K562 (cell line): Measurements from ENCODE around the gene ARHGEF18. TPM values are rescaled to one million over a fixed set of nuclear protein-coding genes. Genes with fewer than 3 reads are reported as not detected.

Source experiments
- ATAC-seq: fragments of 200-7000 bp; cut with Tn5 transposase; 3 replicates; pipeline ENCODE4 v1.9.1; 2020; ENCODE audit warnings: moderate library complexity
- BruUV-seq: library from RNA; stranded (reverse); fragments of 400-500 nt; replicated peaks from 2 replicates; lab custom pipeline; 2021; lab: Mats Ljungman, UMichigan
- CTCF ChIA-PET: fragments of 300-600 bp; formaldehyde crosslinking; extraction: SDS; loops from one replicate; lab custom pipeline; 2021; ENCODE audit warnings: low intra/inter-chr PET ratio; lab: Yijun Ruan, JAX
- POLR2A ChIA-PET: fragments of 300-600, 350-650 bp; sonication (Branson Sonifier 250); formaldehyde crosslinking; extraction: SDS; loops from one replicate; lab custom pipeline; 2021; ENCODE audit warnings: antibody characterized with exemption, inconsistent platforms; lab: Yijun Ruan, JAX
- DNase-seq, 4 experiments: peaks; one replicate each; pipeline versions ENCODE4 v3.0.0 to v3.0.0-alpha.2; 2011 to 2018; ENCODE audit warnings: low spot score in 3 of 4, mixed read lengths in 3 of 4; ENCODE audit errors: extremely low read depth in 1 of 4
- FAIRE-seq: peaks from 2 replicates; lab custom pipeline; 2011; peaks lifted over from hg19 to GRCh38; lab: Jason Lieb, UNC
- H2AFZ ChIP-seq: 2 replicates; pipeline ENCODE4 v1.6.0; 2011; ENCODE audit warnings: low read depth, low read length, control low read depth, inconsistent platforms
- H3K27ac ChIP-seq: fragments of 200-600 bp; 3 replicates; pipeline ENCODE4 v1.8.0; 2011; ENCODE audit warnings: low read depth, mild to moderate bottlenecking, control low read depth, inconsistent platforms, low read length, moderate library complexity, mixed read lengths; ENCODE audit errors: extremely low read depth
- H3K27me3 ChIP-seq, 2 experiments: fragments of 300-600 bp in 1 of 2; 2 replicates in 1 of 2; 3 replicates in 1 of 2; pipeline versions ENCODE4 v1.6.0 to v1.8.0; 2011; ENCODE audit warnings: inconsistent platforms in 2 of 2, low read length in 2 of 2, mild to moderate bottlenecking in 1 of 2, mixed read lengths in 1 of 2, moderate library complexity in 1 of 2; ENCODE audit not compliant: control insufficient read depth in 2 of 2, insufficient read depth in 2 of 2
- H3K36me3 ChIP-seq: fragments of 300-600 bp; 3 replicates; pipeline ENCODE4 v1.8.0; 2011; ENCODE audit warnings: mild to moderate bottlenecking, low read length, inconsistent platforms; ENCODE audit not compliant: control insufficient read depth, insufficient read depth
- H3K4me1 ChIP-seq, 2 experiments: fragments of 200-600 bp in 1 of 2; replicated peaks in 1 of 2; 2 replicates in 1 of 2; 3 replicates in 1 of 2; pipeline versions ENCODE4 v1.5.1 to v1.8.0; 2011; ENCODE audit warnings: inconsistent platforms in 2 of 2, low read length in 2 of 2, mild to moderate bottlenecking in 1 of 2, mixed read lengths in 1 of 2, moderate library complexity in 1 of 2; ENCODE audit not compliant: control insufficient read depth in 2 of 2, insufficient read depth in 2 of 2
- H3K4me2 ChIP-seq: 2 replicates; pipeline ENCODE4 v1.6.1; 2011; ENCODE audit warnings: low read length, control low read depth, inconsistent platforms, mixed read lengths; ENCODE audit not compliant: insufficient read depth
- H3K4me3 ChIP-seq: fragments of 200-600 bp; sonication (generic), shearing (Covaris generic); 2 replicates; pipeline ENCODE4 v1.5.1; 2016; ENCODE audit warnings: control low read depth, inconsistent platforms
- H3K79me2 ChIP-seq: fragments of 200-600 bp; 3 replicates; pipeline ENCODE4 v1.8.0; 2011; ENCODE audit warnings: low read length, inconsistent platforms; ENCODE audit not compliant: control insufficient read depth, insufficient read depth
- H3K9ac ChIP-seq, 2 experiments: 2 replicates each; pipeline versions ENCODE4 v1.6.0 to v1.6.1; 2011; ENCODE audit warnings: low read depth in 2 of 2, low read length in 2 of 2, control low read depth in 1 of 2, inconsistent platforms in 1 of 2, mild to moderate bottlenecking in 1 of 2, mixed read lengths in 1 of 2; ENCODE audit not compliant: insufficient read depth in 1 of 2
- H3K9me1 ChIP-seq: one replicate; pipeline ENCODE4 v1.6.0; 2011; ENCODE audit warnings: inconsistent platforms, mild to moderate bottlenecking, low read length, moderate library complexity; ENCODE audit not compliant: control insufficient read depth, insufficient read depth
- H3K9me3 ChIP-seq: replicated peaks from 2 replicates; pipeline ENCODE4 v1.5.1; 2011; ENCODE audit warnings: low read depth, low read length, inconsistent platforms; ENCODE audit not compliant: control insufficient read depth, insufficient read depth
- H4K20me1 ChIP-seq: replicated peaks from 2 replicates; pipeline ENCODE4 v1.6.1; 2011; ENCODE audit warnings: low read length, inconsistent platforms, mixed read lengths; ENCODE audit not compliant: control insufficient read depth, insufficient read depth
- ADNP ChIP-seq: fragments of 200-800 bp; sonication (Bioruptor generic); IDR thresholded peaks from 2 replicates; pipeline ENCODE4 v1.6.1; 2016; ENCODE audit warnings: missing genetic modification characterization, missing compliant biosample characterization
- CBFA2T2 ChIP-seq: fragments of 450-650 bp; conservative IDR thresholded peaks from 2 replicates; pipeline ENCODE4 v1.6.1; 2017; ENCODE audit warnings: mild to moderate bottlenecking
- CUX1 ChIP-seq: fragments of 200-800 bp; sonication (Bioruptor generic); IDR thresholded peaks from 2 replicates; pipeline ENCODE4 v1.6.1; 2016; ENCODE audit warnings: missing genetic modification characterization, missing compliant biosample characterization
- FOXP1 ChIP-seq: sonication (generic); formaldehyde crosslinking; IDR thresholded peaks from 2 replicates; pipeline ENCODE4 v1.8.0; 2022; ENCODE audit warnings: mild to moderate bottlenecking, missing genetic modification reagents
- HLTF ChIP-seq: fragments of 450-650 bp; IDR thresholded peaks from 2 replicates; pipeline ENCODE4 v1.6.1; 2016
- KLF16 ChIP-seq: IDR thresholded peaks from 2 replicates; pipeline ENCODE4 v1.6.1; 2016; ENCODE audit warnings: antibody characterized with exemption
- RBM34 ChIP-seq: fragments of 200-400 bp; formaldehyde crosslinking; IDR thresholded peaks from 2 replicates; pipeline ENCODE4 v1.6.1; 2018; ENCODE audit warnings: low read length, borderline replicate concordance; ENCODE audit not compliant: insufficient read depth
- SMAD1 ChIP-seq: fragments of 150-350 bp; IDR thresholded peaks from 2 replicates; pipeline ENCODE4 v1.6.1; 2014; ENCODE audit warnings: low read length, low read depth; ENCODE audit not compliant: partially characterized antibody
- SP1 ChIP-seq: sonication (generic); formaldehyde crosslinking; IDR thresholded peaks from 2 replicates; pipeline ENCODE4 v1.8.1; 2022; ENCODE audit warnings: mild to moderate bottlenecking, missing genetic modification reagents
- TEAD1 ChIP-seq, 2 experiments: fragments of 450-650 bp in 1 of 2; sonication (generic) in 1 of 2; formaldehyde crosslinking; IDR thresholded peaks; 2 replicates each; pipeline versions ENCODE4 v1.4.0 to v1.8.0; 2020 to 2022; ENCODE audit warnings: mild to moderate bottlenecking in 2 of 2, missing genetic modification reagents in 1 of 2
- THRB ChIP-seq: fragments of 450-650 bp; formaldehyde crosslinking; conservative IDR thresholded peaks from 2 replicates; pipeline ENCODE4 v1.4.0; 2022; ENCODE audit warnings: mild to moderate bottlenecking, missing genetic modification characterization
- ZNF263 ChIP-seq: sonication (generic); formaldehyde crosslinking; IDR thresholded peaks from 2 replicates; pipeline ENCODE4 v1.8.0; 2022; ENCODE audit warnings: mild to moderate bottlenecking, missing genetic modification reagents, borderline replicate concordance
- ZNF324 ChIP-seq: fragments of 250-450 bp; sonication (Bioruptor Pico); IDR thresholded peaks from 2 replicates; pipeline ENCODE4 v1.4.0; 2020; ENCODE audit warnings: mild to moderate bottlenecking
- WGBS: fragments of 100-300 bp; shearing (Covaris generic); methylation state at CpG from one replicate; pipeline ENCODE4 v1.1.6; 2016; ENCODE audit warnings: low coverage, mixed read lengths; ENCODE audit not compliant: insufficient coverage; ENCODE audit errors: missing lambda C conversion rate; 5-methylcytosine and 5-hydroxymethylcytosine counted together
- in situ Hi-C: fragments of 300-500 bp; cut with MboI; formaldehyde crosslinking; loops from 4 replicates; pipeline ENCODE4 v1.15.0; 2018; ENCODE audit warnings: inconsistent platforms, mixed read lengths
- intact Hi-C: fragments of 100-400 bp; cut with micrococcal nuclease; formaldehyde crosslinking; loops from 2 replicates; pipeline ENCODE4 v1.14.2; 2022
- polyA plus RNA-seq, 8 experiments: library from polyadenylated mRNA; depleted of rRNA in 4 of 8; stranded (reverse) in 5 of 8; unstranded in 3 of 8; fragments of >200 nt; fragmentation: Nextera tagmentation in 2 of 8; fragmentation: Illumina TruSeq in 1 of 8; extraction: Ambion mirVana in 2 of 8; extraction: Trizol in 1 of 8; gene quantifications; 2 replicates each; pipeline versions ENCODE4 v1.2.1 to v1.2.3, GENCODE V29; 2011 to 2014; ENCODE audit warnings: inconsistent platforms in 1 of 8, missing spikeins in 1 of 8
- total RNA-seq, 7 experiments: library from RNA; depleted of rRNA in 6 of 7; stranded (reverse); fragments of >200 nt in 6 of 7; fragmentation: Illumina TruSeq in 2 of 7; extraction: Trizol in 2 of 7; gene quantifications; 2 replicates each; pipeline versions ENCODE4 v1.2.1 to v1.2.3, GENCODE V29; 2011 to 2021; ENCODE audit warnings: low replicate concordance in 1 of 7
- TF ChIP-seq, protein P1 (sequence below): sonication (generic); formaldehyde crosslinking; IDR thresholded peaks from 2 replicates; pipeline ENCODE4 v1.8.0; 2023; ENCODE audit warnings: mild to moderate bottlenecking, missing genetic modification reagents

The ARHGEF18 gene
- total and polyA plus RNA-seq, 9 of the 15 experiments (the other 6 are each of a cell fraction or from before 2014, with no cell fraction given) = 0.04 to 16.5 (median 4.5) TPM

DNA sequence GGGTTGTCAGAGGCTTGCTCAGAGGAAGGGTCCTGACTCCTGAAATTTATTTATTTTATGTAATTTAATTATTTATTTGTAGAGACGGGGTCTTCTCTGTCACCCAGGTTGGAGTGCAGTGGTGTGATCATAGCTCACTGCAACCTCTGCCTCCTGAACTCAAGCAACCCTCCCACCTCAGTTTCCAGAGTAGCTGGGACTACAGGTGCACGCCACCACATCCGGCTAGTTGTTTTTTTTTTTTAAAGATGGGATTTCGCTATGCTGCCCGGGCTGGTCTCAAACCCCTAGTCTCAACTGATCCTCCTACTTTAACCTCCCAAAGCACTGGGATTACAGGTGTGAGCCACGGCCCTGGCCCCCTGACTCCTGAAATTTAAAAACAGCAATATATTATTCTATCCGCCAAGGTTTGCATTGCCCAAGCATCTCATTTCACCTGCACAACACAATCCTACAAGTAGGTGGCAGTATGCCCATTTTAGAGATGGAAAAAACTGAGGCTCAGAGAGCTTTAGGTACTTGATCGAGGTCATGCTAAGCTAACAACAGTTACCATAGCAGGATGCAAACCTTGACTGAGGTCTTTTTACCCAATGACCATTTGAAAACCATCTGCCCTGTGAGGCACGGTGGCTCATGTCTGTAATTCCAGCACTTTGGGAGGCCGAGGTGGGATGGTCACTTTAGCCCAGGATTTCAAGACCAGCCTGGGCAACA, 18.1 kb downstream of the ARHGEF18 start:
- H3K9ac ChIP-seq = no peak overlapping the region
- no peak overlapping the region for H2AFZ ChIP-seq
- no peak overlapping the region for H3K27ac ChIP-seq
- no peaks in the 10 kb centered on the region; a peak in 1 of 5 replicates for H3K4me1 ChIP-seq
- DNase-seq (peak; percentile 48 to 66 (median 56)), FAIRE-seq (peak; percentile 73), ATAC-seq (peak; percentile 60)
- BruUV-seq = no TSS peak
- WGBS = 10% methylated on average over 10 of the region's 10 CpGs
- ChIA-PET CTCF (no interaction called here), POLR2A (interaction anchor here (0.7 kb wide), 1 partner anchor 233 kb away, joined by 3 read pairs; no protein-coding TSS in a partner anchor)
- intact Hi-C loops = loop anchor here (10.0 kb wide), 1 partner anchor 428 kb away; no protein-coding TSS in a partner anchor
- no peak overlapping the region for H3K4me2 ChIP-seq
- H3K36me3 ChIP-seq = no peaks in the 10 kb centered on the region
- H4K20me1 ChIP-seq = no peaks in the 10 kb centered on the region
- H3K27me3 ChIP-seq = peaks cover 12 to 33% of the 10 kb centered on the region in 2 experiments; a peak in 3 of 5 replicates
- H3K9me3 ChIP-seq = no peaks in the 10 kb centered on the region
- H3K4me3 ChIP-seq = no peak overlapping the region
- no peaks in the 10 kb centered on the region for H3K79me2 ChIP-seq
- in situ Hi-C loops = no loop called here
- H3K9me1 ChIP-seq = no peaks in the 10 kb centered on the region
- TF ChIP-seq THRB (CRISPR knock-in tag) (no peak), ADNP (0 out of 2 replicates have a peak, but pooled peaks have one; percentile 52), ZNF324 (CRISPR knock-in tag) (no peak), SP1 (no peak), ZNF263 (no peak), HLTF (no peak), KLF16 (no peak), RBM34 (no peak), CBFA2T2 (no peak), CUX1 (no peak), SMAD1 (no peak), TEAD1 (CRISPR knock-in tag; IDR thresholded peaks at IDR 0.05) (peak in 1 of 2 experiments; percentile 59; a peak in 1 of 4 replicates), FOXP1 (CRISPR knock-in tag) (no peak)
- TF ChIP-seq, protein P1, sequence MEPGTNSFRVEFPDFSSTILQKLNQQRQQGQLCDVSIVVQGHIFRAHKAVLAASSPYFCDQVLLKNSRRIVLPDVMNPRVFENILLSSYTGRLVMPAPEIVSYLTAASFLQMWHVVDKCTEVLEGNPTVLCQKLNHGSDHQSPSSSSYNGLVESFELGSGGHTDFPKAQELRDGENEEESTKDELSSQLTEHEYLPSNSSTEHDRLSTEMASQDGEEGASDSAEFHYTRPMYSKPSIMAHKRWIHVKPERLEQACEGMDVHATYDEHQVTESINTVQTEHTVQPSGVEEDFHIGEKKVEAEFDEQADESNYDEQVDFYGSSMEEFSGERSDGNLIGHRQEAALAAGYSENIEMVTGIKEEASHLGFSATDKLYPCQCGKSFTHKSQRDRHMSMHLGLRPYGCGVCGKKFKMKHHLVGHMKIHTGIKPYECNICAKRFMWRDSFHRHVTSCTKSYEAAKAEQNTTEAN (CRISPR knock-in tag) = no peak
